Fibroblast of peridontal ligament (primary cell): ENCODE measurements around the gene RINT1.
"Not testable (repeated sequence)": the region's sequence is repeated elsewhere in the genome, so short reads cannot be mapped to it uniquely, and the experiment has no call there.

Experiments
- DNase-seq: peaks from one replicate; pipeline ENCODE4 v3.0.0-alpha.2; 2010; ENCODE audit errors: extremely low read depth

Gene RINT1

DNA sequence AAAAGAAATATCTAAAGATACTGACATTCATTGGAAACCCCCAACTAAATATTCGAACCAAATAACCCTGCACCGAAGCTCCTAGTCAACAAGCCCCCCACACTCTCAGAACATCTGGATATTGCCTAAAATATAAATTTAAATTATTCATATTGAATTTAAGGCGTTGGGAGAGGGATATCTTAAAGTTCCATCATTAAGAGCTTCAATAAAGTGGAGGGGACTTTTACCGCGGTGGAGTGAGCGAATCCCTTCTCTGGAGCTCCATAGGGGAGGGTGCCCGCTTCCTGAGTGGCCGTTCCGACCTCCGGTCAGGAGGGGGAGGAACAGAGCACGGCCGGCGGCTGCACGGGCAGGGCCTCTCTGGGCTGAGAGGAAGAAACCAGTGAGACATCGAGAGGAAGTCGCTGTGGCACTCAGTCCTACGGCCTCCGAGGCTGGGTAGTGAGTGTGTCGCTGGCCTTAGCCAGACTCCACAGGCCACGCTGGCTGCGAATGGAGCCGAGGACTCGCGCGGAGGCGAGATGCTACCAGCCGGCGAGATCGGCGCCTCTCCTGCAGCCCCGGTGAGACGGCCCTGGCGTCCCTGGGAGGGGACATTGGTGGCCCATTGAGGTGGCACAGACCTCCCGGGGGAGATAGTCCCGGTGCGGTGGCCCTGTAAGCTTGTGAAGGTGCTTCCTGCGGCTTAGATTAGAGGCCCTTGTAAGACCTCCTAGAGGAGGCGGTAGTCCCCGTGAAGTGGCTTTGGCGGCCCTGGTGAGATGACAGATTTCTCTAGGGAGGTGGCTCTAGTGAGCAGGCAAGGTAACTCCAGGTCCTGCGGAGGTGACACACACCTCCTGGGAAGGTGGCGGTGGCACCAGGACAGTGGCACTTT is at the start of gene RINT1:
Gene RINT1, plus strand, starts transcription at position 410 of the 880 bp plus-strand sequence. Its CDS starts 115 bp downstream, at position 525.
- peak; percentile 86 for DNase-seq

DNA sequence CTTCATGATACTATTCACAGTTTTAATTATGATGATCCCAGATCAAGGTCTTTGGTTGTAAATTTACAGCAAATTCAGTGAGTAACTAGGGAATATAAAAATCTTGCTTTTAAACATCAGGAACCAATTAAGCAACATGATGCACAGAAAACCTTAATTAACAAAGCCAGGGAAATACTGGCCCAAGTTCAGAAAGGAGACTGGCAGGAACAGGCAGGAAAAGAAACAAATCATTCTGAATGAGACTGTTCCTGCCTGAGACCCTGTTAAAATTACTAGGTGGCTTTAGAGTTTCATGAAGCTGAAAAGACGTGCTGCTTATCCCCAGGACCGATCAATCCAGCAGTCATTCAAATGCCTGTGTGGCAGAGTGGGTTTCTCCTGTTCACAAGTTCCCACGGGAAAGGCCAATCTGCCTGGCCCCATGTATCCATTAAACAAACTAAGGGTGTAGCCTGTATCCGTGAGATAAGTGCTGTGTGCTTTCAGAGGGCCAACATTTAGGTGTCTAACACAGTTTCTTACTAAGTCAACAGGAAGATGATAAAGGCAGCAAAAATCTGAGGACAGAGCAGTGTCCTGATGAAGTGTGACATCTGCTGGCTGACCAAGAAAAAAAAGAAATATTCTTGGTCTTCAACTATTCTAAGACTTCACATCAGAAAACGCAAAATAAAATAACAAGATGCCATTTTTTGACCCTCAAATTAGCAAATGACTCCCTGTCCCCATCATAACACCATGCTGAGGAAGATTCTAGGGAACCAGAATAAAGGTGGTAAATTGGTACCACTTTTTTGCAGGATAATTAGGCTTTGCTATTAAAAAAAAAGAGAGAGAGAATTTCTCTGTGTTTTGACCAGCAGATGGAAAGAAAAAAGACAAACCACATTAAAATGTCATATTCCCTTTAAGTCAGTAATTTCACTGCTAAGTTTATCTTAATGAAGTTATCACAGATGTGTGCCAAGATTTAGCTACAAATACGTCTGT is 44.1 kb upstream of the RINT1 start:
- DNase-seq: peak; percentile 88

DNA sequence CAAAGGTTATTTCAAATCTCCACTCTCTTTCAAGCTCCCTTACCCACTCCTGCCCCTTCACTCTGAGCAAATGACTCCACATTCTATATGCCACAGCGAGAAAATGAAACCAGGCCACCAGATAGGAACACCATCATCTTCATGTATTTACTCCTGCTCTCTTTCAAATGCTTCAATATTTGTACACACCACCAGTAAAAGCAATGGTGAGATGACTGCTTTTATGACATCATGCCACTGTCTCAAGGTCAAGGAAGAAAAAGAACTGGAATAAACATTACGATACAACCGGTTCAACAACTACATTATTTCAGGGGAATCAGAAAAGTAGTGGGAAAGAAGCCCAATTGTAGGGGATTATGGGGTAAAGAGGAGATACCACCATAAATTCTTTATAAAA is 42.6 kb upstream of the RINT1 start:
- DNase-seq: no peak

DNA sequence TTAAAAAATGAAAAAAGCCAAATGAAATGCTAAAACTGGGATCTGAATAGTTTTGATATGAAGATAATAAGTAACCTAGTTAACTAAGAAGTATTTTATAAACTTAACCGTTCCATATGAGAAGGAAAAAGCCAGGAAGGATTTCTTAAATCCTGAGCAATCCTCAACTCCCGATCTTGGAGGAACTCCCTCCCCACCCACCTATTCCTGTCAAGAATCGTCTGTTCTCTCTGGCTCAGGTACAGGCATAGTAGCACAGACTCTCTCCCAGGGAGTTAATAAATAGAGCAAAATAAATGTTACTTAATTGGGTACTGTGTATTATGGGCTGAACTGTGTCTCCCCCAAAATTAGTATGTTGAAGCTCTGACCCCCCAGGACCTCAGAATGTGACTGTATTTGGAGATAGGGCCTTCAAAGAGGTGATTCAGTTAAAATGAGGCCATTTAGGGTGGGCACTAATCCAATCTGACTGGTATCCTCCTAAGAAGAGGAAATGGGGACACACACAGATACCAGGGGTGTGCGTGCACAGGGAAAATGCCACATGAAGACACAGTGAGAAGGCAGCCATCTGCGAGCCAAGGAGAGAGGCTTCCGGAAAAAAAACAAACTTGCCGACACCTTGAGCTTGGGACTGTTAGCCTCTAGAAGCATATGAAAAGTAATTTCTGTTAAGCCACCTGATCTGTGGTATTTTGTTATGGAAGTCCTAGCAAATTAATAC is 38.6 kb upstream of the RINT1 start:
- DNase-seq: no peak

DNA sequence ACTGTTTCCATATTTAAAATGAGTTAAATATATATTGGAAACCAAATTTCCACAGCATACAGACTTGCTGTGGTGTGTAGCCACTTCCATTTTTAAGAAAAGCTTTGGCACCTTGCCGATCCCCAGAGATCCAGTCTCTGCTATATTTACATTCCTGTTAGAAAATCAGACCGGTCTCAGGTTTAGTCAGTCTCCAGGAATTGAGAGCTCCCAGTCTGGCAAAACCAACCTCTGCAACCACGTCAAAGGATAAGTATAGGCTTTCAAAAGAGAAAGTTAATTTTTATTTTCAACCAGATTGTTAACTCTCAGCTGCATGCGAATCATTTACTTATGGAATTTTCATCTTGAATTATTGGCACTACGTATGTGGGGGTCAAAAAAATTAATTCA is 38.1 kb upstream of the RINT1 start:
- DNase-seq: peak; percentile 99

DNA sequence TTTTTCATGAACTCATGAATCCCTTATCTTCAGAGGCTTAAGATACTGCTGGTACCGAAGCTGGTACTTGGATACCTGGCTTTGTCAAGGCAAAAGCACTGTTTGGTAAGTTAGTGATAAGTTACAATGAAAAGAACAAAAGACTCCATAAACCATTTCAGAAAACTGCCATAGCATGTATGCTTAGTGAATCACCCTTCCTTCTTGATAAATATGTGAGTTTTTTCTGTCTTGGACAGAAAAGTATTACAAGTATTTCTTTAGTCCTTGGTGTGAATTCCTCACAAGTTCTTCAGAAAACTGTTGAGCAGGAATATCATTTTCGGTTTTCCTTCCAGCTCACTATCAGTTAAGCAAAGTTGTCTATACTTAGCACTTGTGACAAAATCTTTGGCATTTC is 35.5 kb upstream of the RINT1 start:
- peak; percentile 66 for DNase-seq

DNA sequence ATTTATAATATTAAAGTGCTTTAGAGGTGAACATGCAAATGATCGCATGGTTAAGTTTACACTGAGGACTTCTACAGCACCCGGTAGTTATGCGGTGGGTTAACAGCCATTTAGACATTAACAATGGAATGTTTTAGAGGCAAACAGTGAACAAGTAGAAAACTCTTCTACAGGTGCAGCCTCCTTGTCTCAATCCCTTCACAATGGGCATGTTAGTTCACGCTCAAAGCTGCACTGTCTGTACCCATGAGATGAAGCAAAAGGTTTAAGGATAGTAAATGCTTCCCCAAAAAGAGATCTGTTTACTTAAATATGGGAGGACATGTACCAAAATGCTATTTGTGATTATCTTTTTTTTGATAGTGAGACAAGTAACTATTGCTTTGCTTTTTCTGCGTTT is 35.0 kb upstream of the RINT1 start:
- no peak for DNase-seq

DNA sequence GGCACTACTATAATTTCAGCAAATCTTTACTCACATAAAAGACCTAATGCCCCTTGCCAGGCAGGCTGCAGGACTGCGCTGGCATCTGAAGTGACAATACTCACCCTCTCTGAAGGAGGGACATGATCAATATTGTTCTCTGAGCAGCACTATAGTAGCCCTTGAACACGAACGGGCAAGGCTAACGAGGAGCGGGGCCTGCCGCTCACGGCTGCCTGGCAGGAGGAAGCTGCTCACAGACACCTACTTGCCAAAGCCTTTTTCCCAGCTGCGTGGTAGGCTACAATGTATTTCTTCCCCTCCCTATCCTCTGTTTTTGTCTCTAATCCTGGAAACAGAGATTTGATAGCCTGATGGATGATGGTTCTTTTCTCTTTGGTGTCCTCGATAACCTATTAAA is 29.8 kb upstream of the RINT1 start:
- no peak for DNase-seq

DNA sequence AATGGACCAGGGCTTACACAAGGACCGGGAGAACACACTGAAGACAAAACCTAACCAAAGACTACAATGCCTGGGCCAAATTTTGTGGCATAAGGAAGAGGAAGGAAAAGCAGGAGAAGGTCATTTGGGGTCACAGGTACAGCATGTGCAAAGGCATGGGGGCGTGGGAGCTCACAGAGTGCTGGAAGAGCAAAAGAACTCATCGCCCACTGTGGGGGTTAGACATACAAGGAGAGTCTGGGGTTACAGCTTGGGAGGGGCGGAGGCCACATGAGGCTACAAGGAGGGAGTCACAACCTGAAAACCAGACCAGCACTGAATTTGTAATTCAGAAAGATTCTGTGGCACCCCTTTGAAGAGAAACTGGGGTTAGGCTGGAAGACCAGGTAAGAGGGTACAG is 19.6 kb upstream of the RINT1 start:
- no peak for DNase-seq

DNA sequence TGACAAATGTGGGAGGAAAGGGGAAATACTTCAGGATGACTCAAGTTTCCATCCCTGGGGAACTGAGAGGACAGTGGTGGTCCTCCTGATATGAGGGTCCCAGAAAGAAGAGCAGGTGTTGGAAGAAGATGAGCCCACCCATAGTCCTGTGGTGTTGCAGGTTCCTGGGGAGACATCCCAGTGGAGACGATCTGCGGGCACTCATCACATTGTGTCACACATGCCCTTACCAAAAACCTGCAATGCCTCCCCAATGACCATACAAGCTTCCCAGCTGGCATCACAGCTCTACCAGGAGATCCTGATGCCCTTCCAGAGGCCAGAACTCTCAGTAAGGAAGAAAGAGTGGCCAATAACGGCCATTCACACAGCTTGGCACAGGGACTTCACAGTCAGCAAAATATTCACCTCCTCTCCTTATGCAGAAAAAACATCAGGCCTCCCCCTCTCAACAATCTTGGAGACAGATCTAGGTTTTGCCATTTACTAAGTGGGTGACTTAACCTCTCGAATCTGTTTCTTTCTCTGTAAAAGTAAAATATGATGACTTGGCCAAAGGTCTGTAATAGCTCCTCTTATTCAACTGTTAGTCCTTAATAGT is 19.0 kb upstream of the RINT1 start:
- DNase-seq: no peak

DNA sequence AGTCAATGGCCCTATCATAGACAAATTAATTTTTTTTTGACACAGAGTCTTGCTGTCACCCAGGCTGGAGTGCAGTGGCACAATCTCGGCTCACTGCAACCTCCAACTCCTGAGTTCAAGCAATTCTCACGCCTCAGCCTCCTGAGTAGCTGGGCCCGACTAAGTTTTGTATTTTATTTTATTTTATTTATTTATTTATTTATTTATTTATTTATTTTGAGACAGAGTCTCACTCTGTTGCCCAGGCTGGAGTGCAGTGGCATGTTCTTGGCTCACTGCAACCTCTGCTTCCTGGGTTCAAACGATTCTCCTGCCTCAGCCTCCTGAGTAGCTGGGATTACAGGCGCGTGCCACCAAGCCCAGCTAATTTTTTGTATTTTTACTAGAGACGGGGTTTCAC is 16.4 kb upstream of the RINT1 start:
- not testable (repeated sequence) for DNase-seq

DNA sequence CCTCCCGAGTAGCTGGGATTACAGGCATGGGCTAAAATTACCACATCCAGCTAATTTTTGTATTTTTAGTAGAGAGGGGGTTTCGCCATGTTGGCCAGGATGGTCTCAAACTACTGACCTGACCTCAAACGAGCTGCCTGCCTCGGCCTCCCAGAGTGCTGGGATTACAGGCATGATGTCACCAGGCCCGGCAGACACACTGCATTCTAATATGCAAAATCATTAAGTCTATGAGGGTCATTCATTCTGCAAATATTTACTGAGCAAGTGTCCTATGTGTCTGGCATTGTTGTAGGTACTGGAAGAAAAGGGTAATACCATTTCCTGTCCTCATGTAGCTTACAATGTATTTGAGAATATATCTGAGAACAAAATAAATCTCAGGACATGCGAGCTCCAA is 12.6 kb upstream of the RINT1 start:
- DNase-seq: no peak

DNA sequence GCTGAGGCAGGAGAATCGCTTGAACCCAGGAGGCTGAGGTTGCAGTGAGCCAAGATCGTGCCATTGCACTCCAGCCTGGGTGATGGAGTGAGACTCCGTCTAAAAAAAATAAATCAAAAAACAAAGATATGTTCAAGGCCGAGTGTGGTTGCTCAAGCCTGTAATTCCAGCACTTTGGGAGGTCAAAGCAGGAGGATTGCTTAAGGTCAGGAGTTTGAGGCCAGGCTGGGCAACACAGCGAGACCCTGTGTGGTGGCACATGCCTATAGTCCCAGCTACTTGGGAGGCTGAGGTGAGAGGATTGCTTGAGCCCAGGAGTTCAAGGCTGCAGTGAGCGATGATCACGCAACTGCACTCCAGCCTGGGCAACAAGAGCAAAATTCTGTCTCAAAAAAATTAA is 11.4 kb upstream of the RINT1 start:
- DNase-seq: not testable (repeated sequence)

DNA sequence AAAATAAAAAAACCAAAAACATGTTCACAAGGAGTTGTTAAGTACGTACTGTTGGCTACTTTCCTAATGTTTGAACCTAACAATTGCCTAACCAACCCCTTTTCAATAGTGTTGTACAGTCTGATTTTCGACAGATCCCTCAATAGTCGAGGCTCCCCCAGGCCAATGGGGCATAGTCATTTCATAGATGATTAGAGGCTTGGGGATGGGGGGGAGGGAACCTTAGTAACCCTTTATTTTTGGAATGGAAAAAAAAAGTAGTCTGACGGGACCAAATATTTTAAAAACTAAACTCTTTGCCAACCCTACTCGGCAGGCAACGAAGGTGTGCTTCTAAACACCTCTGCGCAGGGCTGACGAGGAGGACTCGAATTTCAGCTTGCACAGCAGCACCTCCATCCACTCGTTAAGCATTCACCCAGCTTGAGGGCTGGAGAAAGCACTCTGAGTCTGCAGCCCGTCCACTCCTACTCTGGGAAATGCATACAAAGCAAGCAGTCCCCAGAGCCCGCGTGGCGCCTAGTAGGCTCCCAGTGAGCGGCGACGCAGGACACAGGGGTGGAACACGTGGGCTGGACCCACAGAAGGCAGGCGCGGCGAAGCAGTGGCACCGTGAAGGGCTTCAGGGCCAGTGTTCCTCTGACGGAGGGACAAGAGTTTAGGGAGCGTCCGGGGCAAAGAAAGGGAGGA is 10.8 kb upstream of the RINT1 start:
- peak; percentile 42 for DNase-seq

DNA sequence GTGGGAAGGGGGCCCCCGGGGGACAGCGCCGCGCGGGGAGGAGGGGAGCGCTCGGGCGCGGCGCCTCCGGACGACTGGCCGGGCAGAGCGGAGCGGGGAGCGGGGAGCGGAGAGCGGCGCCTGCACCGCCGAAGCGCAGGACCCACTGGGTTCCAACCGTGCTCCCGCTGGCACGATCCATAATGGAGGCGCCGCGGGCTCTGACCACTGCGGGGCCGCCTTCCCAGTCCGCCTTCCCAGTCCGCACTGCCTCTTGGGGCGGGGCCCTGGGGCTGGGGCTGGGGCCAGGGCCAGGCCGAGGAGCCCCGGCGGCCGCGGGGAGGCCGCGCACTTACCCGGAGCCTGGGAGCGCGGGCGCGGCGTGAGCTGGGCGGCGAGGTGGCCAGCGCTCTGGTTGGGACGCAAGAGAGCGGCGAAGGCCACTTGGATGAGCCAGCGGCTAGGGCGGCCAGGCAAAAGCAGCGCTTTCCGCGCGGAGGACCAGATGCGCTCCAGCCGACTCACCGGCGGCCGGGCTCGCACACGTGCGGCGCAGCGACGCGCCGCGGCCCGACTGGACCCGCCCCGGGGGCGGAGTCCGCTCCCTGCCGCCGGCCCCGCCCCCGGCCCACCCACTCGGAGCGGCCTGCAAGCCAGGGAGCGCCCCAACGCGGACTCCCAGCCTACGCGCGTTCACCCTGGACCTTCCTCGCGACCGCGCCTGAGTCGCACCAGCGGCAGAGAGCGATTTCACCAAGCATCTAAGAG is 10.1 kb upstream of the RINT1 start, which contains the start of gene PUS7:
Gene PUS7, minus strand, starts transcription at position 555 of the 747 bp plus-strand sequence. CDS start 13,759 bp downstream, outside the sequence.
- peak; percentile 83 for DNase-seq

DNA sequence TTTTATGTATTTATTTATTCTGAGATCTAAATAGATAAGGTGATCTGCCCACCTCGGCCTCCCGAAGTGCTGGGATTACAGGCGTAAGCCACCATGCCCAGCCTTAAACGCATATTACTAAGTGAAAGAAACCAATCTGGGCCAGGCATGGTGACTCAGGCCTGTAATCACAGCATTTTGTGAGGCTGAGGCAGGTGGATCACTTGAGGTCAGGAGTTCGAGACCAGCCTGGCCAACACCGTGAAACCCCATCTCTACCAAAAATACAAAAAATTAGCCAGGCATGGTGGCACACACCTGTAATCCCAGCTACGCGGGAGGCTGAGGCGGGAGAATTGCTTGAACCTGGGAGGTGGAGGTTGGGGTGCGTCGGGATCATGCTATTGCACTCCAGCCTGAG is 7.6 kb upstream of the RINT1 start:
- not testable (repeated sequence) for DNase-seq

DNA sequence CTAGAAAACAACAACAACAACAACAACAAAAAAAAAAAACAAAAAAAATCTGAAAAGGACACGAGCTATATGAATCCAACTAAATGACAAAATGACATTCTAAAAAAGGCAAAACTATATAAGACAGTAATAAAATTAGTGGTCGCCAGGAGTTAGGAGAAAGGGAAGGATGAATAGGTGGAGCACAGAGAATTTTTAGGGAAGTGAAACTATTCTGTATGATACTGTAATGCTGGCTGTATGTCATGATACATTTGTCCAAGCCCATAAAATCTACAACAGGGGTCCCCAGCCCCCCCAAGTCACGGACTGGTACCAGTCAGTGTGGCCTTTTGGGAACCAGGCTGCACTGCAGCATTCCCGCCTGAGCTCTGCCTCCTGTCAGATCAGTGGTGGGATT is 7.2 kb upstream of the RINT1 start:
- no peak for DNase-seq

DNA sequence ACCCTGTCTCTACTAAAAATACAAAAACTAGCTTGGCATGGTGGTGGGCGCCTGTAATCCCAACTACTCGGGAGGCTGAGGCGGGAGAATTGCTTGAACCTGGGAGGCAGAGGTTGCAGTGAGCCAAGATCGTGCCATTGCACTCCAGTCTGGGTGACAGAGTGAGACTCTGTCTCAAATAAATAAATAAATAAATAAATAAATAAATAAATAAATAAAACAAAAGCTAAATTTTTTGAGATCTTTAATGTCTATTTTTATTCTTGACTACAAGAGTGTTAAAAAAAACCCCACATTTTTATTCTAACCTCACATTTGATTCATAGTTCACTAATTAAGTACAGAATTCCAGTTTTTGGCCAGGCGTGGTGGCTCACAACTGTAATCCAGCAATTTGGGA is 4.3 kb upstream of the RINT1 start:
- DNase-seq: not testable (repeated sequence)

DNA sequence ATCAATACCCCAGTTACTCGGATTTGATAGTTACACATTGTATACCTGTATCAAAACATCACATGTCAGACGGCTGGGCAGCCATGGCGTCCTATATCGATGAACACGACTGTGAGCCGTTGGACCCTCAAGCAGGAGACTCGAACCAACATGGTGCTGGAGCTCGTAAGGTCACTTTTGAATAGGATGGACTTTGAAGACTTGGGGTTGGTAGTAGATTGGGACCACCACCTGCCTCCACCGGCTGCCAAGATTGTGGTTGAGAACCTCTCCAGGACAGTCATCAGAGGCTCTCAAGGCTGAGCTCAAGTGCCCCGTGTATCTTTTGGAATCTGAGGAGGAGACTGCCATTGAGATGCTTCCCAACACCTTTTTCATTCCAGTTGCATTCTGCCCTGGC is 1.9 kb upstream of the RINT1 start:
- no peak for DNase-seq

DNA sequence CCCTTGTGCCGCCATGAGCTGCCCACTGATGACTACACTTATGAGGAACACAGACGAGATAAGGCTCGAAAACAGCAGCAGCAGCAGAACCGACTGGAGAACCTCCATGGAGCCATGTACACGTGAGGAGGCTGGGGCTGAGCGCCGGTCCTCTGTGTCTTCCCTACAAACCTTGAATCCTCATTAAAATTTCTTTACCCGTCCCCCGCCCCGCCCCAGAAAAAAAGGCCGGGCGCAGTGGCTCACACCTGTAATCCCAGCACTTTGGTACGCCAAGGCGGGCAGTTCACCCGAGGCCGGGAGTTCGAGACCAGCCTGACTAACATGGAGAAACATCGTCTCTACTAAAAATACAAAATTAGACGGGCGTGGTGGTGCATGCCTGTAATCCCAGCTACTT is 1.5 kb upstream of the RINT1 start:
- DNase-seq: no peak
